PC-9 (cell line): ENCODE data around the gene INO80C. TPM values are rescaled to one million over a fixed set of nuclear protein-coding genes. Genes with fewer than 3 reads are reported as not detected.

Experiments
- BruUV-seq: library from RNA; stranded (reverse); fragments of 400-500 nt; replicated peaks from 2 replicates; lab custom pipeline; 2021; lab: Mats Ljungman, UMichigan
- CTCF ChIA-PET: fragments of 300-600 bp; sonication (Branson Sonifier 250); formaldehyde crosslinking; loops from one replicate; lab custom pipeline; 2022; ENCODE audit warnings: antibody characterized with exemption; lab: Charles Lee
- POLR2A ChIA-PET: fragments of 300-600 bp; sonication (Branson Sonifier 250); formaldehyde crosslinking; loops from one replicate; lab custom pipeline; 2022; ENCODE audit warnings: antibody characterized with exemption; ENCODE audit not compliant: unreplicated experiment; lab: Charles Lee
- DNase-seq, 2 experiments: peaks; one replicate each; pipeline versions ENCODE4 v3.0.0 to v3.0.0-alpha.2; 2015 to 2022; ENCODE audit warnings: mixed read lengths in 1 of 2
- H2AFZ ChIP-seq: fragments of 200-600 bp; sonication (generic); 2 replicates; pipeline ENCODE4 v1.8.1; 2017; ENCODE audit warnings: antibody characterized with exemption
- H3F3A ChIP-seq: fragments of 200-600 bp; sonication (generic); 2 replicates; pipeline ENCODE4 v1.8.1; 2017; ENCODE audit warnings: antibody characterized with exemption, mild to moderate bottlenecking, low read depth; ENCODE audit not compliant: insufficient read depth
- H3K27ac ChIP-seq: fragments of 200-600 bp; sonication (generic); 2 replicates; pipeline ENCODE4 v1.6.1; 2016; ENCODE audit warnings: mixed run types
- H3K27me3 ChIP-seq: fragments of 200-600 bp; sonication (generic); 2 replicates; pipeline ENCODE4 v1.6.1; 2016; ENCODE audit warnings: low read depth, mixed run types; ENCODE audit not compliant: insufficient read depth
- H3K36me3 ChIP-seq: fragments of 200-600 bp; sonication (generic); 2 replicates; pipeline ENCODE4 v1.6.1; 2016; ENCODE audit warnings: low read depth, mixed run types
- H3K4me1 ChIP-seq: fragments of 200-600 bp; sonication (generic); replicated peaks from 2 replicates; pipeline ENCODE4 v1.6.1; 2016; ENCODE audit warnings: mixed run types; ENCODE audit not compliant: insufficient read depth
- H3K4me2 ChIP-seq: fragments of 200-600 bp; sonication (generic); 2 replicates; pipeline ENCODE4 v1.6.1; 2017; ENCODE audit warnings: mixed run types
- H3K4me3 ChIP-seq: fragments of 200-600 bp; sonication (generic); 2 replicates; pipeline ENCODE4 v1.6.1; 2016; ENCODE audit warnings: mixed run types
- H3K79me2 ChIP-seq: fragments of 200-600 bp; sonication (generic); 2 replicates; pipeline ENCODE4 v1.6.1; 2017; ENCODE audit warnings: low read depth, mixed run types
- H3K9me2 ChIP-seq: fragments of 200-600 bp; sonication (generic); 2 replicates; pipeline ENCODE4 v1.8.1; 2017; ENCODE audit warnings: mild to moderate bottlenecking; ENCODE audit not compliant: insufficient read depth
- H3K9me3 ChIP-seq: fragments of 200-600 bp; sonication (generic); 2 replicates; pipeline ENCODE4 v1.8.1; 2016; ENCODE audit warnings: low read depth; ENCODE audit not compliant: insufficient read depth
- H4K20me1 ChIP-seq: fragments of 200-600 bp; sonication (generic); 2 replicates; pipeline ENCODE4 v1.8.1; 2017; ENCODE audit not compliant: insufficient read depth
- CTCF ChIP-seq: fragments of 200-600 bp; sonication (generic); conservative IDR thresholded peaks from 2 replicates; pipeline ENCODE4 v1.6.1; 2017; ENCODE audit warnings: mixed run types, antibody characterized with exemption, mild to moderate bottlenecking, moderate library complexity
- EZH2 ChIP-seq: fragments of 200-600 bp; sonication (generic); IDR thresholded peaks from 2 replicates; pipeline ENCODE4 v1.8.0; 2017; ENCODE audit warnings: antibody characterized with exemption, low read depth
- intact Hi-C: fragments of 100-400 bp; cut with micrococcal nuclease; formaldehyde crosslinking; loops from one replicate; pipeline ENCODE4 v1.10.0; 2022; ENCODE audit not compliant: unreplicated experiment
- total RNA-seq: library from RNA; stranded (reverse); gene quantifications from 2 replicates; pipeline ENCODE4 v1.2.3, GENCODE V29; 2021

Gene INO80C
- total RNA-seq, 1 experiment from 2014 or later: 29.5 TPM

DNA sequence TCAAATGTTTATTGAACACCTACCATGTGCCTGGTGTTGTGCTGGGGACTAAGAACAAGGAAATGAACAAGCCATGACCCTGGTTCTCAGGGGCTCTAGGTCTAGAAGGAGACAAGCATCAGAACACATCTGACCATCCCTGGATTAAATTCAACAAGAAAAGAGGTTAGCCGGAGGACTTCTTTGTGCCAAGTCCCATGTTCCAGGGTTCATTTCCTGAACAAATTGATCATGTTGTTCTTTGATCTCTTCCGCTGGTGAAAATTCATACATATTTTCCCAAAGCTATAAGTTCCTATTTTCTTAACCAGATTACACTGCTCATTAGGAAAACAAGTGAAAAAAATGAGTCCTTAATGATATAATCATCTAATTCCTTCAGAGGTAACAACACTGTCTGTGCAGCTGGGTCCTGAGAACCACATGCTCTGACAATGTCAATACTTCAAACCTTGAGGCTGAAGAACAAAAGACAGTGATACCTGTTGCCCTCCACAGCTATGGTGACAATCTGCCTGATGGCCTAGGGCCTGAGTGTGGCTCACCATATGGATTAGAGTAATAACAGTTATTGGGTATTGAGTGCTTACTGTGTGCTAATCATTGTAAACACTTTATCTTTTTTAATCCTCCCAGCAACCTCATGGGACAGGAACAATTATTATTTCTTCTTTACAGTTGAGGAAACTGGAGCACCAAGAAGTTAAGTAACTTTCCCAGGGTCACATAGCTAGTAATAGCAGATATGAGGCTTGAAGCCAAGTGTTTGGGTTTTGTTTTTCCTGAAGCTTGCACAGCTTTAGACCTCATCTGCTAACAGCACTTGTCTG, 24.6 kb upstream of the INO80C start:
- H3K4me1 ChIP-seq: peaks cover 14% of the 10 kb centered on the region
- no peaks in the 10 kb centered on the region for H3K79me2 ChIP-seq
- no peaks in the 10 kb centered on the region for H3K27me3 ChIP-seq
- ChIA-PET POLR2A (no interaction called here), CTCF (interaction anchor here (0.7 kb wide), 1 partner anchor 75 kb away, joined by 13 read pairs; no protein-coding TSS in a partner anchor)
- H3K4me3 ChIP-seq: no peak overlapping the region
- no peak overlapping the region for H3K4me2 ChIP-seq
- H3K9me2 ChIP-seq: no peaks in the 10 kb centered on the region
- H2AFZ ChIP-seq: no peak overlapping the region
- H3K9me3 ChIP-seq: no peaks in the 10 kb centered on the region
- intact Hi-C loops: no loop called here
- DNase-seq: no peak
- no peaks in the 10 kb centered on the region for H3F3A ChIP-seq
- H3K36me3 ChIP-seq: no peaks in the 10 kb centered on the region
- no peaks in the 10 kb centered on the region for H4K20me1 ChIP-seq
- no TSS peak for BruUV-seq
- no peak overlapping the region for H3K27ac ChIP-seq
- TF ChIP-seq CTCF (no peak), EZH2 (no peak)

- no peak for TF ChIP-seq CTCF
- no peak for TF ChIP-seq EZH2
- intact Hi-C loops: no loop called here
- no peaks in the 10 kb centered on the region for H3K27me3 ChIP-seq
- H4K20me1 ChIP-seq: no peaks in the 10 kb centered on the region
- no peaks in the 10 kb centered on the region for H3K9me2 ChIP-seq
- POLR2A ChIA-PET: no interaction called here
- H2AFZ ChIP-seq: no peak overlapping the region
- DNase-seq: no peak
- no peaks in the 10 kb centered on the region for H3K79me2 ChIP-seq
- H3K4me1 ChIP-seq: peaks cover 3% of the 10 kb centered on the region
- CTCF ChIA-PET: no interaction called here
- no peaks in the 10 kb centered on the region for H3K36me3 ChIP-seq
- no peaks in the 10 kb centered on the region for H3F3A ChIP-seq
- H3K4me3 ChIP-seq: no peak overlapping the region
- H3K9me3 ChIP-seq: no peaks in the 10 kb centered on the region
- H3K27ac ChIP-seq: no peak overlapping the region
- H3K4me2 ChIP-seq: no peak overlapping the region
- BruUV-seq: no TSS peak
Measured at GRCh38 chr18:35521133-35521532, 23.4 kb upstream of the INO80C start.

GRCh38 chr18:35519148-35519899, 21.6 kb upstream of the INO80C start:
- H3K4me1 ChIP-seq: peaks cover 13% of the 10 kb centered on the region
- H3K27me3 ChIP-seq: no peaks in the 10 kb centered on the region
- no peaks in the 10 kb centered on the region for H3K9me2 ChIP-seq
- intact Hi-C loops: no loop called here
- H2AFZ ChIP-seq: no peak overlapping the region
- H3K79me2 ChIP-seq: no peaks in the 10 kb centered on the region
- H3F3A ChIP-seq: peaks cover 2% of the 10 kb centered on the region; the same call in 1 of the 2 replicates
- TF ChIP-seq EZH2 (no peak), CTCF (no peak)
- no peak overlapping the region for H3K4me2 ChIP-seq
- no peak overlapping the region for H3K4me3 ChIP-seq
- ChIA-PET CTCF (no interaction called here), POLR2A (no interaction called here)
- no peaks in the 10 kb centered on the region for H3K36me3 ChIP-seq
- no peak overlapping the region for H3K27ac ChIP-seq
- no peaks in the 10 kb centered on the region for H4K20me1 ChIP-seq
- no peaks in the 10 kb centered on the region for H3K9me3 ChIP-seq
- no TSS peak for BruUV-seq
- no peak for DNase-seq
